Activated CD8-positive, alpha-beta T cell treated with anti-CD3 and anti-CD28 coated beads, Interleukin-2, amount 10 ng/mL, durations not matched to agents 7 days and 5 days (primary cell): ENCODE results near the gene CCAR1. TPM values are rescaled to one million over a fixed set of nuclear protein-coding genes. Genes with fewer than 3 reads are reported as not detected.
"Not testable (repeated sequence)": the region's sequence is repeated elsewhere in the genome, so short reads cannot be mapped to it uniquely, and the experiment has no call there.

Experiments
- ATAC-seq: fragments of 150-1000 bp; cut with Tn5 transposase; one replicate; pipeline ENCODE4 v1.10.0; 2021; ENCODE audit warnings: moderate library complexity
- CTCF ChIA-PET: fragments of 350-600 bp; sonication (Branson Sonifier 250); formaldehyde crosslinking; loops from one replicate; lab custom pipeline; 2021; ENCODE audit warnings: antibody characterized with exemption; lab: Charles Lee
- POLR2A ChIA-PET: fragments of 350-600 bp; sonication (Branson Sonifier 250); formaldehyde crosslinking; loops from one replicate; lab custom pipeline; 2021; ENCODE audit warnings: antibody characterized with exemption; lab: Charles Lee
- DNase-seq: peaks from one replicate; pipeline ENCODE4 v3.0.0-alpha.2; 2020
- H3K27ac Mint-ChIP-seq: one replicate; pipeline ENCODE4 v1.8.0; 2021; ENCODE audit warnings: mild to moderate bottlenecking, mixed read lengths
- H3K27me3 Mint-ChIP-seq: one replicate; pipeline ENCODE4 v1.8.0; 2021; ENCODE audit warnings: low read depth, mixed read lengths
- H3K36me3 Mint-ChIP-seq: one replicate; pipeline ENCODE4 v1.8.0; 2021; ENCODE audit warnings: low read depth, mixed read lengths
- H3K4me1 Mint-ChIP-seq: one replicate; pipeline ENCODE4 v1.8.0; 2021; ENCODE audit warnings: low read depth, mixed read lengths
- H3K4me3 Mint-ChIP-seq: one replicate; pipeline ENCODE4 v1.8.0; 2021; ENCODE audit warnings: mild to moderate bottlenecking, mixed read lengths
- H3K9me3 Mint-ChIP-seq: one replicate; pipeline ENCODE4 v1.8.0; 2022; ENCODE audit warnings: mixed read lengths; ENCODE audit not compliant: insufficient read depth
- microRNA-seq: library from miRNA; unstranded; fragments of <30 nt; microRNA quantifications from one replicate; pipeline ENCODE4 v1.2.0, GENCODE V29; 2022
- total RNA-seq, 2 experiments: library from RNA; stranded (reverse); gene quantifications; one replicate each; pipeline ENCODE4 v1.2.3, GENCODE V29; 2021

Gene CCAR1
- total RNA-seq, 2 experiments from 2014 or later, result 85.7 to 95.4 TPM

DNA sequence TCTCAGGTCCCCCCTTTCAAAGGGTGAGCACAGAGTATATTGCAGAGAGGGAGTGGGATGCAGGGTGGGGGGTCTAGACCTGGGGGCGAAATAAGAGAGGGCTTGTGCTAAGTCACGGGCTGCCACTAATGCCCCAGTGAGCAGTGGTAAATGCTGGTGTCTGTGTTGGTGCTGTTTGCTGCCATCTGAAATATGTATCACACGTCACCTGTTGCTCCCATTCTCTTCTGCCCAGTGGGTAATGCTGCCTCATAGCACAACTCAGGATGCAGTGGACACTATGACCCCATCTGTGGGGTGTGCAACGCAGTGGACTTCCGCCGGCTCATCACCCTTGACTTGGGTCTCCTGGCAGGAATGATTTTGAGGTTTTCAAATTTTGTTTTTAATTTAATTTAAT is 108.9 kb downstream of the CCAR1 start:
- H3K36me3 Mint-ChIP-seq, result no peaks in the 10 kb centered on the region
- no peak overlapping the region for H3K4me3 Mint-ChIP-seq
- H3K27ac Mint-ChIP-seq, result no peak overlapping the region
- POLR2A ChIA-PET, result no interaction called here
- ATAC-seq (no peak), DNase-seq (no peak)
- peaks cover 18% of the 10 kb centered on the region for H3K27me3 Mint-ChIP-seq
- peaks cover 14% of the 10 kb centered on the region for H3K4me1 Mint-ChIP-seq
- CTCF ChIA-PET, result no interaction called here
- H3K9me3 Mint-ChIP-seq, result no peaks in the 10 kb centered on the region

DNA sequence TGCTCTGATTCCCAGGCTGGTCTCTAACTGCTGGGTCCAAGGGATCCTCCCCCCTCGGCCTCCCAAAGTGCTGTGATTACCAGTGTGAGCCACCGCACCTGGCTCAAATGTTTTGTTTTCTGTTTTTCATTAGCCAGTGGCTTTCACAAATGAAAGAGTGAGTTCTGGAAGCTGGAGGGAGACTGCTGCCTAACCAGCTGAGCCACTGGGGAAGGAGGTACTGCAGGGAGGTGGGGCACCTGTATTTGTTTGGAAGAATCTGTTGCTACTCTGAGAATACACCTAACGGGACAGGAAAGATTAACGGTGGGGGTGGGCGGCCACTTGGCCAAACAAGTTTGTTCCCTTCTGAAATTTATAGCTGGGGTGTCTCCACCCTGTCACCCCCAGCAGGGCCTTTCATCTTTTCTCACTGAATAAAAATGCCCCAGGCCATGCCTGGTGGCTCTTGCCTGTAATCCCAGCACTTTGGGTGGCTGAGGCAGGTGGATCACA is 111.0 kb downstream of the CCAR1 start:
- no peak overlapping the region for H3K4me3 Mint-ChIP-seq
- H3K27ac Mint-ChIP-seq, result no peak overlapping the region
- ATAC-seq (no peak), DNase-seq (no peak)
- H3K36me3 Mint-ChIP-seq, result no peaks in the 10 kb centered on the region
- H3K4me1 Mint-ChIP-seq, result peaks cover 9% of the 10 kb centered on the region
- H3K9me3 Mint-ChIP-seq, result no peaks in the 10 kb centered on the region
- ChIA-PET POLR2A (no interaction called here), CTCF (no interaction called here)
- H3K27me3 Mint-ChIP-seq, result peaks cover 16% of the 10 kb centered on the region

DNA sequence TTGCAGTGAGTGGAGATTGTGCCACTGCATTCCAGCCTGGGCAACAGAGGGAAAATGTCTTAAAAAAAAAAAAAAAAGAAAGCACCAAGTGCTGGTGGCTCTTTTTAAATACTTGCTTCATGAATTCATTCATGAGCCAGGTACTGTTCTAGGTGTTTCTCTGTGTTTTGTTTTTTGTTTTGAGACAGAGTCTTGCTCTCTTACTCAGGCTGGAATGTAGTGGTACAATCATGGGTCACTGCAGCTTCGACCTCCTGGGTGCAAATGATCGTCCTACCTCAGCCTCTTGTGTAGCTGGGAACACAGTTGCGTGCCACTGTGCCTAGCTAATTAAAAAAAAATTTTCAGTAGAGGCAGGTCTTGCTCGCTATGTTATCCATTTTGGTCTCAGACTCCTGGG is 111.6 kb downstream of the CCAR1 start:
- POLR2A ChIA-PET, result no interaction called here

GRCh38 chr10:68837626-68838322 is 116.7 kb downstream of the CCAR1 start:
- ATAC-seq, result no peak
- DNase-seq, result no peak
- ChIA-PET POLR2A (no interaction called here), CTCF (no interaction called here)
- no peak overlapping the region for H3K4me3 Mint-ChIP-seq
- no peaks in the 10 kb centered on the region for H3K27me3 Mint-ChIP-seq
- H3K4me1 Mint-ChIP-seq, result no peaks in the 10 kb centered on the region
- no peak overlapping the region for H3K27ac Mint-ChIP-seq
- H3K36me3 Mint-ChIP-seq, result no peaks in the 10 kb centered on the region
- no peaks in the 10 kb centered on the region for H3K9me3 Mint-ChIP-seq

More for the DNA sequence above, 111.6 kb downstream of the CCAR1 start:
- Mint-ChIP-seq H3K9me3 (no peaks in the 10 kb centered on the region), H3K4me1 (peaks cover 9% of the 10 kb centered on the region), H3K27ac (no peak overlapping the region), H3K4me3 (no peak overlapping the region), H3K36me3 (no peaks in the 10 kb centered on the region), H3K27me3 (peaks cover 16% of the 10 kb centered on the region)
- no peak for ATAC-seq
- DNase-seq, result no peak
- CTCF ChIA-PET, result no interaction called here

DNA sequence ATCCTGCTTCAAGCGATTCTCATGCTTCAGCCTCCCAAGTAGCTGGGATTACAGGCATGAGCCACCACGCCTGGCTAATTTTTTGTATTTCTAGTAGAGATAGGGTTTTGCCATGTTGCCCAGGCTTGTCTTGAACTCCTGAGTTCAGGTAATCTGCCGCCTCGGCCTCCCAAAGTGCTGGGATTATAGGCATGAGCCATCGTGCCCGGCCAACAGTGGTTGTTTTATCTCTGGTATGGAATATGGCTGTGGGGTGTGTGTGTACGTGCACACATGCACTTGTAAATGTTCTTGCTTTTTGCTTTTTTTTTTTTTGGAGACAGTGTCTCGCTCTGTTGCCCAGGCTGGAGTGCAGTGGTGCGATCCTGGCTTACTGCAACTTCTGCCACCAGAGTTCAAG is 119.6 kb downstream of the CCAR1 start:
- H3K27me3 Mint-ChIP-seq, DNase-seq, H3K36me3 Mint-ChIP-seq, H3K27ac Mint-ChIP-seq, H3K4me1 Mint-ChIP-seq, POLR2A ChIA-PET, H3K9me3 Mint-ChIP-seq, H3K4me3 Mint-ChIP-seq, CTCF ChIA-PET, ATAC-seq: not testable (repeated sequence)

Small RNA genes lying within 50 kb of the gene (microRNA-seq; reads per million reads assigned to microRNA genes)
- not detected for gene MIR1254-1

Other genes starting within 250 kb of the CCAR1 start
- 10 to 100 TPM; 51.4 to 52.6 TPM for gene DNA2, start 249.3 kb upstream of the CCAR1 start, total RNA-seq
- gene SLC25A16, start 193.7 kb upstream of the CCAR1 start, total RNA-seq, result 10 to 100 TPM; 18.7 to 22.7 TPM
- 1 to 10 TPM; 3.2 to 3.3 TPM for gene TET1, start 160.9 kb upstream of the CCAR1 start, total RNA-seq
- under 1 TPM; 0.42 to 0.52 TPM for gene STOX1, start 106.3 kb downstream of the CCAR1 start, total RNA-seq
- 10 to 100 TPM; 46.9 to 50.7 TPM for gene DDX50, start 180.1 kb downstream of the CCAR1 start, total RNA-seq
- 10 to 100 TPM; 94.7 to 94.9 TPM for gene DDX21, start 234.9 kb downstream of the CCAR1 start, total RNA-seq